GM23248 (cell line): Measurements from ENCODE around the gene HIVEP3. TPM values are rescaled to one million over a fixed set of nuclear protein-coding genes. Genes with fewer than 3 reads are reported as not detected.

Source experiments
- DNase-seq: peaks from one replicate; pipeline ENCODE4 v3.0.0-alpha.2; 2015
- H2AFZ ChIP-seq: fragments of 200-600 bp; sonication (generic); 2 replicates; pipeline ENCODE4 v1.6.1; 2016; ENCODE audit warnings: antibody characterized with exemption
- H3F3A ChIP-seq: fragments of 200-600 bp; sonication (generic); 2 replicates; pipeline ENCODE4 v1.6.1; 2016; ENCODE audit warnings: mild to moderate bottlenecking, antibody characterized with exemption, mixed run types; ENCODE audit not compliant: insufficient read depth
- H3K27ac ChIP-seq: fragments of 200-600 bp; sonication (generic); 2 replicates; pipeline ENCODE4 v1.5.1; 2016; ENCODE audit warnings: mild to moderate bottlenecking
- H3K27me3 ChIP-seq: fragments of 200-600 bp; sonication (generic); replicated peaks from 2 replicates; pipeline ENCODE4 v1.6.1; 2016; ENCODE audit warnings: mild to moderate bottlenecking; ENCODE audit not compliant: insufficient read depth
- H3K36me3 ChIP-seq: fragments of 200-600 bp; sonication (generic); 2 replicates; pipeline ENCODE4 v1.6.1; 2016; ENCODE audit warnings: low read depth, mild to moderate bottlenecking
- H3K4me1 ChIP-seq: fragments of 200-600 bp; sonication (generic); 2 replicates; pipeline ENCODE4 v1.6.1; 2016; ENCODE audit warnings: mild to moderate bottlenecking; ENCODE audit not compliant: insufficient read depth
- H3K4me2 ChIP-seq: fragments of 200-600 bp; sonication (generic); one replicate; pipeline ENCODE4 v1.6.1; 2016; ENCODE audit warnings: mild to moderate bottlenecking; ENCODE audit not compliant: unreplicated experiment
- H3K4me3 ChIP-seq: fragments of 200-600 bp; sonication (generic); 2 replicates; pipeline ENCODE4 v1.5.1; 2016; ENCODE audit warnings: mild to moderate bottlenecking
- H3K79me2 ChIP-seq: fragments of 200-600 bp; sonication (generic); 2 replicates; pipeline ENCODE4 v1.6.1; 2016; ENCODE audit warnings: mild to moderate bottlenecking; ENCODE audit not compliant: insufficient read depth
- H3K9ac ChIP-seq: fragments of 200-600 bp; sonication (generic); 2 replicates; pipeline ENCODE4 v1.6.1; 2016; ENCODE audit warnings: mild to moderate bottlenecking
- H3K9me2 ChIP-seq: fragments of 200-600 bp; sonication (generic); 2 replicates; pipeline ENCODE4 v1.6.1; 2016; ENCODE audit warnings: mixed run types, mild to moderate bottlenecking, moderate library complexity; ENCODE audit not compliant: insufficient read depth
- H3K9me3 ChIP-seq: fragments of 200-600 bp; sonication (generic); one replicate; pipeline ENCODE4 v1.6.1; 2017; ENCODE audit warnings: low read depth
- H4K20me1 ChIP-seq: fragments of 200-600 bp; sonication (generic); 2 replicates; pipeline ENCODE4 v1.6.0; 2016; ENCODE audit not compliant: insufficient read depth
- EZH2 ChIP-seq: fragments of 200-600 bp; sonication (generic); IDR thresholded peaks from 2 replicates; pipeline ENCODE4 v1.6.1; 2018; ENCODE audit warnings: antibody characterized with exemption, mild to moderate bottlenecking; ENCODE audit not compliant: insufficient read depth, poor library complexity, severe bottlenecking
- EZH2phosphoT487 ChIP-seq: fragments of 200-600 bp; sonication (generic); IDR thresholded peaks from 2 replicates; pipeline ENCODE4 v1.6.1; 2018; ENCODE audit warnings: antibody characterized with exemption, moderate library complexity, mild to moderate bottlenecking, low read depth; ENCODE audit not compliant: insufficient read depth
- WGBS, 2 experiments: methylation state at CpG; one replicate each; pipeline ENCODE4 v1.1.6; 2015 to 2017; ENCODE audit warnings: low lambda C conversion rate in 2 of 2, low coverage in 1 of 2; ENCODE audit errors: missing lambda C conversion rate in 2 of 2; 5-methylcytosine and 5-hydroxymethylcytosine counted together
- in situ Hi-C: fragments of 300-500 bp; cut with MboI; formaldehyde crosslinking; loops from 2 replicates; pipeline ENCODE4 v1.15.0; 2020
- polyA plus RNA-seq: library from polyadenylated mRNA; unstranded; fragments of >200 nt; fragmentation: Nextera tagmentation; extraction: Ambion mirVana; gene quantifications from 2 replicates; pipeline ENCODE4 v1.2.1, GENCODE V29; 2016
- total RNA-seq: library from RNA; depleted of rRNA; stranded (reverse); fragments of >200 nt; shearing (Covaris generic); gene quantifications from 2 replicates; pipeline ENCODE4 v1.2.3, GENCODE V29; 2014

Gene HIVEP3
- total and polyA plus RNA-seq, 2 experiments from 2014 or later, result 1.7 to 7.2 TPM

DNA sequence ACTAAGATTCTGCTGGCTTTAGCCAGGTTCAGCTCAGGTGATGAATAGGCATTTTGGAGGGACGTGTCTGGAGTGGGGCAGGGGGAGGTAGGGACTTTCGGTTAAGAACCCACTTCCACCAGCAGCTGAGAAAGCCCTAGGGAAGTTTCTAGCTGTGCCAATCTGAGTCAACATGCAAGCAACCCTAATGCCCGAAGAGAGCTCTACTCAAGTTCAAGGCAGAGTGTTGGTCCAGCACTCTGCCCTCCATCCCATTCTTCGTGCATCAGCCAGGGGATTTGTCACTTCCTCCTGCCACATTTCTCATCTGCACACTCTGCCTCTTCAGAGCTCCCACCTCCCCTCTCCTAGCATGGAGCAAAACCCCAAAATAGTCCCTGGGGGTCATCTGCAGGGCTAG lies 208.8 kb downstream of the HIVEP3 start:
- Histone ChIP-seq H3K36me3 (no peaks in the 10 kb centered on the region), H3K4me2 (no peak overlapping the region), H3K9me3 (no peaks in the 10 kb centered on the region), H3F3A (no peaks in the 10 kb centered on the region), H3K4me1 (peaks cover 21% of the 10 kb centered on the region), H2AFZ (no peak overlapping the region), H3K9ac (no peak overlapping the region), H3K27ac (no peak overlapping the region), H3K79me2 (no peaks in the 10 kb centered on the region), H3K4me3 (no peak overlapping the region), H4K20me1 (no peaks in the 10 kb centered on the region), H3K27me3 (no peaks in the 10 kb centered on the region), H3K9me2 (no peaks in the 10 kb centered on the region)
- WGBS, 2 experiments, result 82 to 97% methylated on average over 4 of the region's 4 CpGs
- in situ Hi-C loops, result no loop called here
- no peak for DNase-seq
- TF ChIP-seq EZH2phosphoT487, result no peak
- no peak for TF ChIP-seq EZH2

GRCh38 chr1:41709331-41709730 lies 209.4 kb downstream of the HIVEP3 start:
- Histone ChIP-seq H3K4me3 (no peak overlapping the region), H3K9ac (no peak overlapping the region), H3F3A (no peaks in the 10 kb centered on the region), H3K9me2 (no peaks in the 10 kb centered on the region), H2AFZ (no peak overlapping the region), H3K4me1 (peaks cover 19% of the 10 kb centered on the region), H3K27ac (no peak overlapping the region), H3K36me3 (no peaks in the 10 kb centered on the region), H4K20me1 (no peaks in the 10 kb centered on the region), H3K9me3 (no peaks in the 10 kb centered on the region), H3K4me2 (no peak overlapping the region), H3K27me3 (no peaks in the 10 kb centered on the region), H3K79me2 (no peaks in the 10 kb centered on the region)
- TF ChIP-seq EZH2 (no peak), EZH2phosphoT487 (no peak)
- 93 to 96% methylated on average over 4 of the region's 4 CpGs for WGBS, 2 experiments
- in situ Hi-C loops, result no loop called here
- DNase-seq, result no peak

DNA sequence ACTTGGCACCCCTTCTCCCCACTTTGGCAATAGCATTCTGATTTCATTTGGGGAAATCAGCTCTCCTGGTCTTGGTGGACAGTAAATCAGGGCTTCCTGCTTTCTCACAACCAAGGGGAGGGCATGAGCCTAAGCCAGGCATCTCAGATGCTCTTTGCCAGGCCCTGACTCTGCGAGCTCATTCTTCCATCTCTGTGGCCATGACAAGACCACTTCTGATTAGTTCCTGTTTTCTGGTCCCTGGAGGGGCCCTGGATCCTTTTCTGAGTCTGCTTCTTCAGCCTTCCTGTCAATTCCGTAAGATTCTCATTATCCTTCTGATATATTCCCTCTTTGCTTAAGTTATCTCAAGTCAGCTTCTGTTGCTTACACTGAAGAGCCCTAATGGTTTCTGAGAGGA lies 210.4 kb downstream of the HIVEP3 start:
- in situ Hi-C loops, result no loop called here

GRCh38 chr1:41707793-41708192 lies 210.9 kb downstream of the HIVEP3 start:
- no peaks in the 10 kb centered on the region for H3K27me3 ChIP-seq
- no peaks in the 10 kb centered on the region for H3K9me2 ChIP-seq
- no peaks in the 10 kb centered on the region for H3K79me2 ChIP-seq
- H2AFZ ChIP-seq, result no peak overlapping the region
- H3K9me3 ChIP-seq, result no peaks in the 10 kb centered on the region
- H3K4me2 ChIP-seq, result no peak overlapping the region
- no peak for DNase-seq
- in situ Hi-C loops, result no loop called here
- no peak overlapping the region for H3K9ac ChIP-seq
- H3K36me3 ChIP-seq, result no peaks in the 10 kb centered on the region
- H3K27ac ChIP-seq, result no peak overlapping the region
- H3F3A ChIP-seq, result no peaks in the 10 kb centered on the region
- H4K20me1 ChIP-seq, result no peaks in the 10 kb centered on the region
- WGBS, 2 experiments, result 80 to 87% methylated on average over 4 of the region's 4 CpGs
- TF ChIP-seq EZH2phosphoT487, result no peak
- TF ChIP-seq EZH2, result no peak
- no peak overlapping the region for H3K4me3 ChIP-seq
- H3K4me1 ChIP-seq, result peaks cover 3% of the 10 kb centered on the region; the same call in 1 of the 2 replicates

More for the DNA sequence above, 210.4 kb downstream of the HIVEP3 start:
- DNase-seq, result no peak
- H3K9me3 ChIP-seq, result no peaks in the 10 kb centered on the region
- no peak overlapping the region for H3K4me3 ChIP-seq
- H3K27ac ChIP-seq, result no peak overlapping the region
- peaks cover 9% of the 10 kb centered on the region for H3K4me1 ChIP-seq
- H3K27me3 ChIP-seq, result no peaks in the 10 kb centered on the region
- TF ChIP-seq EZH2 (no peak), EZH2phosphoT487 (no peak)
- no peaks in the 10 kb centered on the region for H3K9me2 ChIP-seq
- no peaks in the 10 kb centered on the region for H3F3A ChIP-seq
- H3K4me2 ChIP-seq, result no peak overlapping the region
- H3K9ac ChIP-seq, result no peak overlapping the region
- H3K36me3 ChIP-seq, result no peaks in the 10 kb centered on the region
- no peaks in the 10 kb centered on the region for H3K79me2 ChIP-seq
- 87 to 98% methylated on average over 2 of the region's 2 CpGs for WGBS, 2 experiments
- H4K20me1 ChIP-seq, result no peaks in the 10 kb centered on the region
- H2AFZ ChIP-seq, result no peak overlapping the region

GRCh38 chr1:41705798-41706197 lies 212.9 kb downstream of the HIVEP3 start:
- Histone ChIP-seq H4K20me1 (no peaks in the 10 kb centered on the region), H3K9ac (no peak overlapping the region), H3K4me1 (no peaks in the 10 kb centered on the region), H3K9me3 (no peaks in the 10 kb centered on the region), H3F3A (no peaks in the 10 kb centered on the region), H3K9me2 (no peaks in the 10 kb centered on the region), H3K4me2 (no peak overlapping the region), H3K36me3 (no peaks in the 10 kb centered on the region), H3K27me3 (no peaks in the 10 kb centered on the region), H3K79me2 (no peaks in the 10 kb centered on the region), H3K4me3 (no peak overlapping the region), H2AFZ (no peak overlapping the region), H3K27ac (no peak overlapping the region)
- in situ Hi-C loops, result no loop called here
- TF ChIP-seq EZH2 (no peak), EZH2phosphoT487 (no peak)
- no peak for DNase-seq
- WGBS, 2 experiments, result 100% methylated on average over 1 of the region's 1 CpG
